ENCODE data around the gene GNAS-AS1. TPM values are rescaled to one million over a fixed set of nuclear protein-coding genes. Genes with fewer than 3 reads are reported as not detected.

GNAS-AS1 gene
- total RNA-seq, 6 experiments from 2014 or later, result 0.23 to 0.37 (median 0.27) TPM; not detected in 3

- Histone ChIP-seq H3K27ac (no peak overlapping the region), H3K4me3 (no peak overlapping the region), H3K9me3 (no peaks in the 10 kb centered on the region), H3K4me1 (no peaks in the 10 kb centered on the region), H3K36me3 (no peaks in the 10 kb centered on the region), H3K27me3 (no peaks in the 10 kb centered on the region)
- intact Hi-C loops (cut with DNase I), result no loop called here
- WGBS (ENCODE audit: insufficient coverage, low coverage, low lambda C conversion rate, missing lambda C conversion rate), result 93% methylated on average over 6 of the region's 13 CpGs
- no peak for TF ChIP-seq POLR2A (IDR thresholded peaks at IDR 0.05)
- TF ChIP-seq CTCF (IDR thresholded peaks at IDR 0.05), result no peak
- ATAC-seq (no peak), DNase-seq (no peak)
Measured at GRCh38 chr20:58811334-58811733, 39.4 kb downstream of the GNAS-AS1 start.

GRCh38 chr20:58810879-58811250, 39.8 kb downstream of the GNAS-AS1 start:
- DNase-seq, result no peak
- TF ChIP-seq CTCF (IDR thresholded peaks at IDR 0.05) (no peak), POLR2A (IDR thresholded peaks at IDR 0.05) (no peak)
- Histone ChIP-seq H3K27ac (no peak overlapping the region), H3K4me1 (no peaks in the 10 kb centered on the region), H3K36me3 (no peaks in the 10 kb centered on the region), H3K27me3 (no peaks in the 10 kb centered on the region), H3K9me3 (no peaks in the 10 kb centered on the region), H3K4me3 (no peak overlapping the region)
- 46% methylated on average over 6 of the region's 10 CpGs for WGBS (ENCODE audit: insufficient coverage, low coverage, low lambda C conversion rate, missing lambda C conversion rate)
- no peak for ATAC-seq
- intact Hi-C loops (cut with DNase I), result no loop called here

- Histone ChIP-seq H3K36me3 (no peaks in the 10 kb centered on the region), H3K9me3 (no peaks in the 10 kb centered on the region), H3K4me3 (no peak overlapping the region), H3K27me3 (no peaks in the 10 kb centered on the region), H3K27ac (no peak overlapping the region), H3K4me1 (no peaks in the 10 kb centered on the region)
- no peak for TF ChIP-seq POLR2A (IDR thresholded peaks at IDR 0.05)
- ATAC-seq (no peak), DNase-seq (no peak)
- WGBS (ENCODE audit: insufficient coverage, low coverage, low lambda C conversion rate, missing lambda C conversion rate), result 62% methylated on average over 11 of the region's 19 CpGs
- intact Hi-C loops (cut with DNase I), result no loop called here
Measured at GRCh38 chr20:58810116-58810878, 40.4 kb downstream of the GNAS-AS1 start.

GRCh38 chr20:58808271-58809046, 42.2 kb downstream of the GNAS-AS1 start:
- H3K27me3 ChIP-seq, result no peaks in the 10 kb centered on the region
- no peaks in the 10 kb centered on the region for H3K4me1 ChIP-seq
- intact Hi-C loops (cut with DNase I), result no loop called here
- no peak for TF ChIP-seq CTCF (IDR thresholded peaks at IDR 0.05)
- TF ChIP-seq POLR2A (IDR thresholded peaks at IDR 0.05), result no peak
- ATAC-seq, result no peak
- WGBS (ENCODE audit: insufficient coverage, low coverage, low lambda C conversion rate, missing lambda C conversion rate), result 67% methylated on average over 16 of the region's 17 CpGs
- no peak overlapping the region for H3K4me3 ChIP-seq
- no peak for DNase-seq
- H3K27ac ChIP-seq, result no peak overlapping the region
- H3K36me3 ChIP-seq, result no peaks in the 10 kb centered on the region
- H3K9me3 ChIP-seq, result no peaks in the 10 kb centered on the region

- Histone ChIP-seq H3K4me1 (no peaks in the 10 kb centered on the region), H3K36me3 (no peaks in the 10 kb centered on the region), H3K4me3 (no peak overlapping the region), H3K27me3 (no peaks in the 10 kb centered on the region), H3K9me3 (no peaks in the 10 kb centered on the region), H3K27ac (no peak overlapping the region)
- 53% methylated on average over 11 of the region's 11 CpGs for WGBS (ENCODE audit: insufficient coverage, low coverage, low lambda C conversion rate, missing lambda C conversion rate)
- no peak for DNase-seq
- no peak for ATAC-seq
- intact Hi-C loops (cut with DNase I), result no loop called here
- TF ChIP-seq POLR2A (IDR thresholded peaks at IDR 0.05) (no peak), CTCF (IDR thresholded peaks at IDR 0.05) (no peak)
Measured at GRCh38 chr20:58807801-58808200, 42.9 kb downstream of the GNAS-AS1 start.
